DOHH2 (cell line): ENCODE data around the gene PCSK7.

Experiments
- H3F3A ChIP-seq: fragments of 200-600 bp; sonication (generic), shearing (Covaris generic); 2 replicates; pipeline ENCODE4 v1.6.0; 2016; ENCODE audit warnings: antibody characterized with exemption, mild to moderate bottlenecking; ENCODE audit not compliant: control insufficient read depth, insufficient read depth
- H3K27ac ChIP-seq: fragments of 200-600 bp; sonication (generic); 2 replicates; pipeline ENCODE4 v1.5.1; 2014; ENCODE audit warnings: low read depth, mild to moderate bottlenecking, low read length, moderate library complexity
- H3K27me3 ChIP-seq: fragments of 200-600 bp; sonication (generic); 2 replicates; pipeline ENCODE4 v1.6.1; 2014; ENCODE audit warnings: mild to moderate bottlenecking, low read length, mixed read lengths; ENCODE audit not compliant: control insufficient read depth
- H3K36me3 ChIP-seq: fragments of 200-600 bp; sonication (generic); 2 replicates; pipeline ENCODE4 v1.6.1; 2014; ENCODE audit warnings: mild to moderate bottlenecking, low read length, moderate library complexity, mixed read lengths; ENCODE audit not compliant: control insufficient read depth
- H3K4me1 ChIP-seq: fragments of 200-600 bp; sonication (generic); 2 replicates; pipeline ENCODE4 v1.6.1; 2014; ENCODE audit warnings: mild to moderate bottlenecking, low read length, mixed read lengths; ENCODE audit not compliant: control insufficient read depth
- H3K4me2 ChIP-seq: fragments of 200-600 bp; sonication (generic); 2 replicates; pipeline ENCODE4 v1.6.0; 2014; ENCODE audit warnings: mild to moderate bottlenecking, low read length, moderate library complexity
- H3K4me3 ChIP-seq: fragments of 200-600 bp; sonication (generic); 2 replicates; pipeline ENCODE4 v1.5.1; 2014; ENCODE audit warnings: mild to moderate bottlenecking, low read length, mixed read lengths
- H3K79me2 ChIP-seq: fragments of 200-600 bp; sonication (generic); 2 replicates; pipeline ENCODE4 v1.6.1; 2014; ENCODE audit warnings: mild to moderate bottlenecking, low read length, mixed read lengths; ENCODE audit not compliant: control insufficient read depth
- H3K9me2 ChIP-seq: fragments of 200-600 bp; sonication (generic); replicated peaks from 2 replicates; pipeline ENCODE4 v1.6.1; 2014; ENCODE audit warnings: mild to moderate bottlenecking, low read length, mixed read lengths; ENCODE audit not compliant: control insufficient read depth
- H3K9me3 ChIP-seq: fragments of 200-600 bp; sonication (generic); 2 replicates; pipeline ENCODE4 v1.6.1; 2014; ENCODE audit warnings: antibody characterized with exemption, low read length, mixed read lengths; ENCODE audit not compliant: control insufficient read depth, insufficient read depth
- H4K20me1 ChIP-seq: fragments of 200-600 bp; sonication (generic); 2 replicates; pipeline ENCODE4 v1.6.0; 2014; ENCODE audit warnings: low read depth, mild to moderate bottlenecking, antibody characterized with exemption, low read length, moderate library complexity; ENCODE audit not compliant: control insufficient read depth, insufficient read depth
- CTCF ChIP-seq: fragments of 200-600 bp; sonication (generic); IDR thresholded peaks from one replicate; pipeline ENCODE4 v1.5.1; 2014; ENCODE audit warnings: antibody characterized with exemption, mild to moderate bottlenecking, low read depth, low read length; ENCODE audit not compliant: poor library complexity, severe bottlenecking
- EZH2phosphoT487 ChIP-seq: fragments of 200-600 bp; sonication (generic); IDR thresholded peaks from 2 replicates; pipeline ENCODE4 v1.6.1; 2017; ENCODE audit warnings: borderline replicate concordance, mild to moderate bottlenecking, antibody characterized with exemption, low read length, moderate library complexity, mixed read lengths

PCSK7 gene

GRCh38 chr11:117199916-117200812 is 31.7 kb downstream of the PCSK7 start:
- H3K79me2 ChIP-seq = no peaks in the 10 kb centered on the region
- peaks cover 2% of the 10 kb centered on the region; the same call in 1 of the 2 replicates for H3K36me3 ChIP-seq
- H4K20me1 ChIP-seq = no peaks in the 10 kb centered on the region
- H3K27me3 ChIP-seq = no peaks in the 10 kb centered on the region
- no peak for TF ChIP-seq CTCF
- TF ChIP-seq EZH2phosphoT487 = no peak
- H3F3A ChIP-seq = no peaks in the 10 kb centered on the region
- H3K4me3 ChIP-seq = no peak overlapping the region
- H3K4me1 ChIP-seq = no peaks in the 10 kb centered on the region
- no peak overlapping the region for H3K4me2 ChIP-seq
- no peaks in the 10 kb centered on the region for H3K9me3 ChIP-seq
- H3K9me2 ChIP-seq = no peaks in the 10 kb centered on the region
- H3K27ac ChIP-seq = no peak overlapping the region

GRCh38 chr11:117199053-117199915 is 32.6 kb downstream of the PCSK7 start, which contains the start of gene TAGLN:
Gene TAGLN, plus strand, starts transcription at chr11:117199370. Its CDS starts 3,644 bp downstream, at chr11:117203014.
- Histone ChIP-seq H3K4me2 (no peak within 1 kb of the TSS), H3K36me3 (no peaks in the 10 kb centered on the region), H3K27ac (no peak within 1 kb of the TSS)

GRCh38 chr11:117198613-117199012 is 33.3 kb downstream of the PCSK7 start:
- H3K9me3 ChIP-seq = no peaks in the 10 kb centered on the region
- H3K4me3 ChIP-seq = no peak overlapping the region
- TF ChIP-seq EZH2phosphoT487 (no peak), CTCF (no peak)
- no peaks in the 10 kb centered on the region for H3K4me1 ChIP-seq
- H3K36me3 ChIP-seq = no peaks in the 10 kb centered on the region
- no peaks in the 10 kb centered on the region for H3F3A ChIP-seq
- no peaks in the 10 kb centered on the region for H4K20me1 ChIP-seq
- H3K79me2 ChIP-seq = no peaks in the 10 kb centered on the region
- no peaks in the 10 kb centered on the region for H3K27me3 ChIP-seq
- no peaks in the 10 kb centered on the region for H3K9me2 ChIP-seq
- no peak overlapping the region for H3K4me2 ChIP-seq
- H3K27ac ChIP-seq = no peak overlapping the region

More at GRCh38 chr11:117199053-117199915, 32.6 kb downstream of the PCSK7 start, which contains the start of gene TAGLN:
- no peak within 1 kb of the TSS for H3K4me3 ChIP-seq
- H4K20me1 ChIP-seq = no peaks in the 10 kb centered on the region
- H3K9me2 ChIP-seq = no peaks in the 10 kb centered on the region
- TF ChIP-seq EZH2phosphoT487 (no peak), CTCF (no peak)
- H3K27me3 ChIP-seq = no peaks in the 10 kb centered on the region
- H3K9me3 ChIP-seq = no peaks in the 10 kb centered on the region
- no peaks in the 10 kb centered on the region for H3K79me2 ChIP-seq
- H3K4me1 ChIP-seq = no peaks in the 10 kb centered on the region
- no peaks in the 10 kb centered on the region for H3F3A ChIP-seq
